Kidney glomerular epithelial cell (primary cell): ENCODE data around the gene RBM6.
A peak's percentile ranks its signal among the peaks of the same experiment; 100 is the strongest.

Experiments used
- DNase-seq: peaks from one replicate; lab custom pipeline; 2025; lab: John Stamatoyannopoulos, UW

RBM6 gene

GRCh38 chr3:50095352-50095998, 155.5 kb downstream of the RBM6 start:
- no peak for DNase-seq

GRCh38 chr3:50100386-50100785, 160.4 kb downstream of the RBM6 start:
- DNase-seq: no peak

GRCh38 chr3:50100956-50101845, 161.3 kb downstream of the RBM6 start:
- DNase-seq: no peak

- no peak for DNase-seq
Observed at GRCh38 chr3:50102558-50102957, 162.6 kb downstream of the RBM6 start.

- no peak for DNase-seq
Observed at GRCh38 chr3:50111757-50112156, 171.8 kb downstream of the RBM6 start.

GRCh38 chr3:50112462-50112861, 172.5 kb downstream of the RBM6 start:
- DNase-seq: no peak

- DNase-seq: no peak
Observed at GRCh38 chr3:50117120-50117519, 177.2 kb downstream of the RBM6 start.

- DNase-seq: no peak
Observed at GRCh38 chr3:50118237-50118636, 178.3 kb downstream of the RBM6 start.

- no peak for DNase-seq
Observed at GRCh38 chr3:50119786-50120185, 179.8 kb downstream of the RBM6 start.

GRCh38 chr3:50120364-50121071, 180.6 kb downstream of the RBM6 start:
- DNase-seq: no peak

GRCh38 chr3:50121072-50122032, 181.4 kb downstream of the RBM6 start:
- DNase-seq: peak; percentile 69

GRCh38 chr3:50122071-50122470, 182.1 kb downstream of the RBM6 start:
- no peak for DNase-seq

GRCh38 chr3:50122661-50123391, 182.9 kb downstream of the RBM6 start:
- no peak for DNase-seq

GRCh38 chr3:50123394-50124051, 183.6 kb downstream of the RBM6 start:
- DNase-seq: no peak

GRCh38 chr3:50124052-50124799, 184.3 kb downstream of the RBM6 start:
- no peak for DNase-seq

- no peak for DNase-seq
Observed at GRCh38 chr3:50124800-50125178, 184.8 kb downstream of the RBM6 start.

- no peak for DNase-seq
Observed at GRCh38 chr3:50125541-50126286, 185.8 kb downstream of the RBM6 start.

GRCh38 chr3:50126287-50127211, 186.6 kb downstream of the RBM6 start:
- DNase-seq: peak; percentile 63
